IPS-18a (cell line): ENCODE results near the gene MPI.
A peak's percentile ranks its signal among the peaks of the same experiment; 100 is the strongest.

Experiments used
- H3K27ac ChIP-seq: one replicate; pipeline ENCODE4 v1.5.1; 2013; ENCODE audit warnings: low read length
- H3K27me3 ChIP-seq: one replicate; pipeline ENCODE4 v1.6.1; 2013; ENCODE audit warnings: mild to moderate bottlenecking, low read length; ENCODE audit not compliant: control insufficient read depth, insufficient read depth
- H3K36me3 ChIP-seq: one replicate; pipeline ENCODE4 v1.6.1; 2013; ENCODE audit warnings: low read depth, low read length; ENCODE audit not compliant: control insufficient read depth
- H3K4me1 ChIP-seq: one replicate; pipeline ENCODE4 v1.6.1; 2013; ENCODE audit warnings: low read depth, low read length; ENCODE audit not compliant: control insufficient read depth
- H3K4me3 ChIP-seq: one replicate; pipeline ENCODE4 v1.5.1; 2013; ENCODE audit warnings: low read length
- H3K9ac ChIP-seq: one replicate; pipeline ENCODE4 v1.6.1; 2013; ENCODE audit warnings: mild to moderate bottlenecking, low read length, moderate library complexity
- H3K9me3 ChIP-seq: one replicate; pipeline ENCODE4 v1.6.1; 2013; ENCODE audit warnings: low read depth, low read length; ENCODE audit not compliant: control insufficient read depth

Gene MPI

GRCh38 chr15:74866090-74866489 lies 23.8 kb upstream of the MPI start:
- H3K9ac ChIP-seq = no peak overlapping the region
- no peaks in the 10 kb centered on the region for H3K4me1 ChIP-seq
- H3K36me3 ChIP-seq = no peaks in the 10 kb centered on the region
- H3K27me3 ChIP-seq = no peaks in the 10 kb centered on the region
- no peak overlapping the region for H3K27ac ChIP-seq
- no peaks in the 10 kb centered on the region for H3K9me3 ChIP-seq
- H3K4me3 ChIP-seq = no peak overlapping the region

GRCh38 chr15:74867466-74868038 lies 22.3 kb upstream of the MPI start:
- no peak overlapping the region for H3K27ac ChIP-seq
- no peaks in the 10 kb centered on the region for H3K27me3 ChIP-seq
- no peaks in the 10 kb centered on the region for H3K9me3 ChIP-seq
- H3K9ac ChIP-seq = no peak overlapping the region
- no peaks in the 10 kb centered on the region for H3K36me3 ChIP-seq
- H3K4me1 ChIP-seq = no peaks in the 10 kb centered on the region
- H3K4me3 ChIP-seq = no peak overlapping the region

- H3K4me3 ChIP-seq = no peak overlapping the region
These were observed 21.8 kb upstream of the MPI start for GRCh38 chr15:74868059-74868458.

GRCh38 chr15:74869372-74869725 lies 20.5 kb upstream of the MPI start:
- no peak overlapping the region for H3K9ac ChIP-seq
- no peaks in the 10 kb centered on the region for H3K27me3 ChIP-seq
- no peak overlapping the region for H3K4me3 ChIP-seq
- no peaks in the 10 kb centered on the region for H3K9me3 ChIP-seq
- H3K36me3 ChIP-seq = no peaks in the 10 kb centered on the region
- H3K27ac ChIP-seq = no peak overlapping the region
- H3K4me1 ChIP-seq = no peaks in the 10 kb centered on the region

More at GRCh38 chr15:74868059-74868458, 21.8 kb upstream of the MPI start:
- H3K36me3 ChIP-seq = no peaks in the 10 kb centered on the region
- H3K4me1 ChIP-seq = no peaks in the 10 kb centered on the region
- no peaks in the 10 kb centered on the region for H3K27me3 ChIP-seq
- no peak overlapping the region for H3K27ac ChIP-seq
- no peak overlapping the region for H3K9ac ChIP-seq
- no peaks in the 10 kb centered on the region for H3K9me3 ChIP-seq

GRCh38 chr15:74869726-74870407 lies 20.0 kb upstream of the MPI start:
- no peaks in the 10 kb centered on the region for H3K27me3 ChIP-seq
- no peak overlapping the region for H3K9ac ChIP-seq
- no peaks in the 10 kb centered on the region for H3K36me3 ChIP-seq
- no peaks in the 10 kb centered on the region for H3K9me3 ChIP-seq
- no peak overlapping the region for H3K4me3 ChIP-seq
- no peak overlapping the region for H3K27ac ChIP-seq
- no peaks in the 10 kb centered on the region for H3K4me1 ChIP-seq

GRCh38 chr15:74870436-74871215 lies 19.2 kb upstream of the MPI start:
- Histone ChIP-seq H3K27ac (no peak overlapping the region), H3K4me1 (no peaks in the 10 kb centered on the region), H3K9ac (no peak overlapping the region), H3K9me3 (no peaks in the 10 kb centered on the region), H3K4me3 (no peak overlapping the region), H3K27me3 (no peaks in the 10 kb centered on the region), H3K36me3 (no peaks in the 10 kb centered on the region)

GRCh38 chr15:74872702-74873035 lies 17.2 kb upstream of the MPI start:
- no peaks in the 10 kb centered on the region for H3K9me3 ChIP-seq
- peak overlapping the region; percentile 53 for H3K27ac ChIP-seq
- no peaks in the 10 kb centered on the region for H3K36me3 ChIP-seq
- H3K27me3 ChIP-seq = no peaks in the 10 kb centered on the region
- H3K4me3 ChIP-seq = peak overlapping the region; percentile 94
- no peaks in the 10 kb centered on the region for H3K4me1 ChIP-seq
- peak overlapping the region; percentile 91 for H3K9ac ChIP-seq

- Histone ChIP-seq H3K9me3 (no peaks in the 10 kb centered on the region), H3K4me1 (no peaks in the 10 kb centered on the region), H3K36me3 (no peaks in the 10 kb centered on the region), H3K4me3 (peak within 1 kb of the TSS; percentile 94), H3K27me3 (no peaks in the 10 kb centered on the region), H3K9ac (peak within 1 kb of the TSS; percentile 91), H3K27ac (peak within 1 kb of the TSS; percentile 53)
These were observed 16.6 kb upstream of the MPI start, which contains the start of gene SCAMP2 for GRCh38 chr15:74873036-74873755. TSS of gene SCAMP2 (minus strand) at chr15:74873365. CDS start at chr15:74873255, 110 bp downstream.

GRCh38 chr15:74873756-74874424 lies 16.0 kb upstream of the MPI start:
- H3K27ac ChIP-seq = no peak overlapping the region
- peak overlapping the region; percentile 94 for H3K4me3 ChIP-seq
- H3K9me3 ChIP-seq = no peaks in the 10 kb centered on the region
- H3K4me1 ChIP-seq = no peaks in the 10 kb centered on the region
- H3K36me3 ChIP-seq = no peaks in the 10 kb centered on the region
- no peaks in the 10 kb centered on the region for H3K27me3 ChIP-seq
- no peak overlapping the region for H3K9ac ChIP-seq

- H3K36me3 ChIP-seq = no peaks in the 10 kb centered on the region
- no peak overlapping the region for H3K4me3 ChIP-seq
- H3K4me1 ChIP-seq = no peaks in the 10 kb centered on the region
- H3K27me3 ChIP-seq = no peaks in the 10 kb centered on the region
- H3K9ac ChIP-seq = no peak overlapping the region
- no peaks in the 10 kb centered on the region for H3K9me3 ChIP-seq
- H3K27ac ChIP-seq = no peak overlapping the region
These were observed 11.6 kb upstream of the MPI start for GRCh38 chr15:74878273-74878672.

GRCh38 chr15:74882528-74882927 lies 7.3 kb upstream of the MPI start:
- H3K36me3 ChIP-seq = no peaks in the 10 kb centered on the region

More at GRCh38 chr15:74882528-74882927, 7.3 kb upstream of the MPI start:
- Histone ChIP-seq H3K27me3 (no peaks in the 10 kb centered on the region), H3K9me3 (no peaks in the 10 kb centered on the region), H3K9ac (no peak overlapping the region), H3K4me1 (no peaks in the 10 kb centered on the region), H3K4me3 (no peak overlapping the region), H3K27ac (no peak overlapping the region)
